Neural progenitor cell (in vitro differentiated cells): ENCODE data around the gene CRTC2.

Experiments
- CTCF ChIP-seq: fragments of 200-600 bp; sonication (generic); IDR thresholded peaks from 2 replicates; pipeline ENCODE4 v1.5.1; 2017; ENCODE audit warnings: antibody characterized with exemption, mild to moderate bottlenecking
- EZH2phosphoT487 ChIP-seq: fragments of 200-600 bp; sonication (generic); IDR thresholded peaks from 2 replicates; pipeline ENCODE4 v1.6.1; 2017; ENCODE audit warnings: antibody characterized with exemption

GRCh38 chr1:153963030-153963849 lies 4.8 kb upstream of the CRTC2 start, which contains the start of gene SLC39A1:
- TF ChIP-seq CTCF, result no peak
- no peak for TF ChIP-seq EZH2phosphoT487
